A549 (cell line): ENCODE results near the gene PITPNM3. TPM values are rescaled to one million over a fixed set of nuclear protein-coding genes. Genes with fewer than 3 reads are reported as not detected.
A peak's percentile ranks its signal among the peaks of the same experiment; 100 is the strongest.

Source experiments
- ATAC-seq, 2 experiments: fragments of 200-7000 bp in 1 of 2; fragments of >200 bp in 1 of 2; cut with Nextera tagmentation in 1 of 2; cut with Tn5 transposase in 1 of 2; 3 replicates each; pipeline versions ENCODE4 v1.8.0 to v1.9.1; 2018 to 2020; ENCODE audit warnings: mild to moderate bottlenecking in 1 of 2, moderate library complexity in 1 of 2
- CTCF ChIA-PET: fragments of 300-600 bp; sonication (Branson Sonifier 250); formaldehyde crosslinking; extraction: SDS; loops from one replicate; lab custom pipeline; 2021; ENCODE audit warnings: antibody characterized with exemption, inconsistent platforms; lab: Yijun Ruan, JAX
- POLR2A ChIA-PET: fragments of 350-600 bp; formaldehyde crosslinking; extraction: SDS; loops from one replicate; lab custom pipeline; 2021; ENCODE audit warnings: antibody characterized with exemption, inconsistent platforms; lab: Yijun Ruan, JAX
- DNase-seq, 2 experiments: peaks; one replicate each; pipeline versions ENCODE4 v3.0.0 to v3.0.0-alpha.2; 2011 to 2016; ENCODE audit warnings: low read depth in 1 of 2, low spot score in 1 of 2
- FAIRE-seq: peaks from 2 replicates; lab custom pipeline; 2011; peaks lifted over from hg19 to GRCh38; lab: Jason Lieb, UNC
- H3K27ac ChIP-seq, 2 experiments: fragments of >200 bp; sonication (Bioruptor Twin); formaldehyde crosslinking; 3 replicates each; pipeline ENCODE4 v1.5.1; 2016 to 2017
- H3K4me1 ChIP-seq: fragments of >200 bp; sonication (Bioruptor Twin); formaldehyde crosslinking; 3 replicates; pipeline ENCODE4 v1.6.1; 2016
- H3K4me2 ChIP-seq: fragments of >200 bp; sonication (Bioruptor Twin); formaldehyde crosslinking; 3 replicates; pipeline ENCODE4 v1.6.1; 2016
- H3K4me3 ChIP-seq: fragments of >200 bp; sonication (Bioruptor Twin); formaldehyde crosslinking; 3 replicates; pipeline ENCODE4 v1.5.1; 2016
- H3K9me3 ChIP-seq: fragments of >200 bp; sonication (Bioruptor Twin); formaldehyde crosslinking; 3 replicates; pipeline ENCODE4 v1.6.1; 2016
- ATOH8 ChIP-seq: fragments of 250-450 bp; sonication (Bioruptor Pico); IDR thresholded peaks from 2 replicates; pipeline ENCODE4 v1.5.0; 2020; ENCODE audit warnings: low read depth, mild to moderate bottlenecking, moderate library complexity
- CBX8 ChIP-seq: fragments of 200-600 bp; sonication (generic); IDR thresholded peaks from 2 replicates; pipeline ENCODE4 v1.6.1; 2016
- CHD2 ChIP-seq: fragments of 150-350 bp; IDR thresholded peaks from 2 replicates; pipeline ENCODE4 v1.6.1; 2014; ENCODE audit warnings: low read length; ENCODE audit not compliant: partially characterized antibody
- HDAC2 ChIP-seq: fragments of 200-600 bp; sonication (generic); IDR thresholded peaks from 2 replicates; pipeline ENCODE4 v1.6.1; 2016
- HES2 ChIP-seq: fragments of >200 bp; sonication (Bioruptor Twin); formaldehyde crosslinking; IDR thresholded peaks from 2 replicates; pipeline ENCODE4 v1.6.1; 2016
- HOXB13 ChIP-seq: fragments of 250-450 bp; sonication (Bioruptor Pico); IDR thresholded peaks from 2 replicates; pipeline ENCODE4 v1.5.0; 2020; ENCODE audit warnings: low read depth, mild to moderate bottlenecking, moderate library complexity
- KDM1A ChIP-seq: fragments of 200-600 bp; sonication (generic); IDR thresholded peaks from 2 replicates; pipeline ENCODE4 v1.6.1; 2016; ENCODE audit warnings: low read depth, mild to moderate bottlenecking
- NPAS2 ChIP-seq: fragments of 250-450 bp; sonication (Bioruptor Pico); IDR thresholded peaks from 2 replicates; pipeline ENCODE4 v1.8.0; 2022; ENCODE audit warnings: mild to moderate bottlenecking, moderate library complexity, borderline replicate concordance
- PHF8 ChIP-seq: fragments of 200-600 bp; sonication (generic); IDR thresholded peaks from 2 replicates; pipeline ENCODE4 v1.6.1; 2016; ENCODE audit warnings: low read depth, mild to moderate bottlenecking, antibody characterized with exemption, moderate library complexity, borderline replicate concordance
- POLR2AphosphoS2 ChIP-seq: conservative IDR thresholded peaks from 2 replicates; pipeline ENCODE4 v1.6.1; 2012; ENCODE audit warnings: low read length, improper control_type of control experiment, inconsistent platforms
- RCOR1 ChIP-seq: fragments of 150-350 bp; IDR thresholded peaks from 2 replicates; pipeline ENCODE4 v1.6.1; 2014; ENCODE audit warnings: antibody characterized with exemption, low read length, low read depth
- SREBF2 ChIP-seq: fragments of 450-650 bp; IDR thresholded peaks from 2 replicates; pipeline ENCODE4 v1.6.1; 2014; ENCODE audit warnings: mild to moderate bottlenecking, moderate library complexity
- WGBS: methylation state at CpG from one replicate; pipeline ENCODE4 v1.1.6; 2017; ENCODE audit errors: missing lambda C conversion rate; 5-methylcytosine and 5-hydroxymethylcytosine counted together
- polyA plus RNA-seq, 4 experiments: library from polyadenylated mRNA; depleted of rRNA in 3 of 4; stranded (reverse); fragments of >200 nt; fragmentation: RNase III in 1 of 4; extraction: RNeasy Plus Mini Kit Qiagen cat#74134 plus additional on column Dnase treatment in 1 of 4; gene quantifications; 2 replicates in 3 of 4; 3 replicates in 1 of 4; pipeline ENCODE4 v1.2.3, GENCODE V29; 2011 to 2017
- small RNA-seq, 6 experiments: library from RNA; depleted of rRNA; stranded (forward); fragments of <200 nt; gene quantifications; one replicate each; pipeline ENCODE3, GENCODE V24; 2012
- TF ChIP-seq, protein P1 (sequence below): fragments of 450-650 bp; IDR thresholded peaks from 2 replicates; pipeline ENCODE4 v1.6.1; 2014; ENCODE audit warnings: antibody characterized with exemption
- TF ChIP-seq, protein P2 (sequence below): fragments of >200 bp; sonication (Bioruptor Twin); formaldehyde crosslinking; IDR thresholded peaks from 3 replicates; pipeline ENCODE4 v1.5.1; 2016
- TF ChIP-seq, protein P3 (sequence below): fragments of >200 bp; sonication (Bioruptor Twin); formaldehyde crosslinking; IDR thresholded peaks from 3 replicates; pipeline ENCODE4 v1.6.1; 2016

The PITPNM3 gene
- polyA plus RNA-seq, 2 of the 4 experiments (the other 2 are of a cell fraction) = 0.80 to 2.2 TPM

DNA sequence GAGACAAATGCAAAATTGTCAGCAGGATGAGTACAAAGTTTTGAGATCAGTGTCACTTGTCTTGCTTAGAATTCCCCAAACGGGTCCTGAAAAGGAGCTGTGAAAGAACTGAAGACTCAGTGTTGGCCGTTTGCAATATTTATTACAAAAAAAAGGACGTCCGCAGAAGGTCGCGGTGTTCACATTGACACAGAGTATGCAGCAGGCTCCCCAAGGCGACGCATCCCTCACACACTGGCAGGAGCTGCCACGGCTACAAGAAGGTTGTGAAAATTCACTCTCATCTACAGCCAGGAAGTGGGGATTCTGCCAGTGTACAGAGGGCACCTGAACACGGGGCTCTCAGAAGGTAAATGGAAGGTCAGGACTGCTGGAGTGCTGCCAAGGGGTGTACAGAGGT is 147.6 kb downstream of the PITPNM3 start:
- CTCF ChIA-PET = interaction anchor here (0.7 to 21.4 kb wide), 4 partner anchors 12 to 821 kb away, joined by 3 to 394 read pairs (median 6); no protein-coding TSS in a partner anchor
- no peaks in the 10 kb centered on the region for H3K4me1 ChIP-seq
- no peak overlapping the region for H3K4me2 ChIP-seq
- H3K4me3 ChIP-seq = no peak overlapping the region
- no peak overlapping the region for H3K27ac ChIP-seq
- DNase-seq (no peak), ATAC-seq (no peak), FAIRE-seq (peak; percentile 70)
- TF ChIP-seq POLR2AphosphoS2 = no peak
- no peak for TF ChIP-seq PHF8
- TF ChIP-seq SREBF2 = no peak
- TF ChIP-seq, protein P1, sequence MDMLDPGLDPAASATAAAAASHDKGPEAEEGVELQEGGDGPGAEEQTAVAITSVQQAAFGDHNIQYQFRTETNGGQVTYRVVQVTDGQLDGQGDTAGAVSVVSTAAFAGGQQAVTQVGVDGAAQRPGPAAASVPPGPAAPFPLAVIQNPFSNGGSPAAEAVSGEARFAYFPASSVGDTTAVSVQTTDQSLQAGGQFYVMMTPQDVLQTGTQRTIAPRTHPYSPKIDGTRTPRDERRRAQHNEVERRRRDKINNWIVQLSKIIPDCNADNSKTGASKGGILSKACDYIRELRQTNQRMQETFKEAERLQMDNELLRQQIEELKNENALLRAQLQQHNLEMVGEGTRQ = no peak
- H3K9me3 ChIP-seq = no peaks in the 10 kb centered on the region
- POLR2A ChIA-PET = no interaction called here
- 41% methylated on average over 10 of the region's 10 CpGs for WGBS

- TF ChIP-seq RCOR1 (no peak), NPAS2 (no peak), HDAC2 (no peak), CBX8 (no peak), POLR2AphosphoS2 (no peak), ATOH8 (CRISPR knock-in tag) (no peak), HOXB13 (CRISPR knock-in tag) (no peak), CHD2 (no peak), KDM1A (no peak), HES2 (no peak)
- TF ChIP-seq, protein P2, sequence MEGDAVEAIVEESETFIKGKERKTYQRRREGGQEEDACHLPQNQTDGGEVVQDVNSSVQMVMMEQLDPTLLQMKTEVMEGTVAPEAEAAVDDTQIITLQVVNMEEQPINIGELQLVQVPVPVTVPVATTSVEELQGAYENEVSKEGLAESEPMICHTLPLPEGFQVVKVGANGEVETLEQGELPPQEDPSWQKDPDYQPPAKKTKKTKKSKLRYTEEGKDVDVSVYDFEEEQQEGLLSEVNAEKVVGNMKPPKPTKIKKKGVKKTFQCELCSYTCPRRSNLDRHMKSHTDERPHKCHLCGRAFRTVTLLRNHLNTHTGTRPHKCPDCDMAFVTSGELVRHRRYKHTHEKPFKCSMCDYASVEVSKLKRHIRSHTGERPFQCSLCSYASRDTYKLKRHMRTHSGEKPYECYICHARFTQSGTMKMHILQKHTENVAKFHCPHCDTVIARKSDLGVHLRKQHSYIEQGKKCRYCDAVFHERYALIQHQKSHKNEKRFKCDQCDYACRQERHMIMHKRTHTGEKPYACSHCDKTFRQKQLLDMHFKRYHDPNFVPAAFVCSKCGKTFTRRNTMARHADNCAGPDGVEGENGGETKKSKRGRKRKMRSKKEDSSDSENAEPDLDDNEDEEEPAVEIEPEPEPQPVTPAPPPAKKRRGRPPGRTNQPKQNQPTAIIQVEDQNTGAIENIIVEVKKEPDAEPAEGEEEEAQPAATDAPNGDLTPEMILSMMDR = no peak
- no peak overlapping the region for H3K4me3 ChIP-seq
- POLR2A ChIA-PET = no interaction called here
- H3K27ac ChIP-seq = no peak overlapping the region
- no peak overlapping the region for H3K4me2 ChIP-seq
- ATAC-seq (no peak), FAIRE-seq (no peak), DNase-seq (no peak)
- WGBS = 13% methylated on average over 6 of the region's 6 CpGs
- no peaks in the 10 kb centered on the region for H3K4me1 ChIP-seq
- no peaks in the 10 kb centered on the region for H3K9me3 ChIP-seq
- CTCF ChIA-PET = interaction anchor here (0.7 to 2.6 kb wide), 3 partner anchors 9 to 820 kb away, joined by 3 to 8 read pairs (median 3); no protein-coding TSS in a partner anchor
Observed at GRCh38 chr17:6408276-6408675, 148.1 kb downstream of the PITPNM3 start.

DNA sequence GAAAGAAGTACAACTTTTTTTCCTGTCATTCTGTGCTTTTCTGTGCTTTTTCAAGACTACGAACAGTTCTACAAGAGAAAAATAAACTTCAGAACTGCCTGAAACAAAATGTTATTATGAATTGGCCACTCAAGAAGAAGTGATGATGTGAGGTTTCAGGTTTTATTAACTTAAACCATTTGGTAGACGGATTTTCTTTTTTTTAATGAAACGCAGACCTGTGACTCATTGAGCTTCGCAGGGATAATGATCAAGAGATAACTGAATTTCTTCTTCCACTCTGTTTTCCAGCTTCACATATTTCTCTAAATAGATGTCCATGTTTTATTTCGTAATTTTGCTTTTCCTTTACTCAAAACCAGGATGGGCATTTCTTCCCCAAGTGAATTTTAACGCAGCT is 154.1 kb downstream of the PITPNM3 start:
- no peak for FAIRE-seq
- whole genome bisulfite sequencing = 36% methylated on average over 6 of the region's 6 CpGs
- H3K4me2 ChIP-seq = no peak overlapping the region
- peaks cover 18% of the 10 kb centered on the region for H3K9me3 ChIP-seq
- H3K4me1 ChIP-seq = no peaks in the 10 kb centered on the region
- DNase-seq = no peak
- H3K4me3 ChIP-seq = no peak overlapping the region
- TF ChIP-seq, protein P3, sequence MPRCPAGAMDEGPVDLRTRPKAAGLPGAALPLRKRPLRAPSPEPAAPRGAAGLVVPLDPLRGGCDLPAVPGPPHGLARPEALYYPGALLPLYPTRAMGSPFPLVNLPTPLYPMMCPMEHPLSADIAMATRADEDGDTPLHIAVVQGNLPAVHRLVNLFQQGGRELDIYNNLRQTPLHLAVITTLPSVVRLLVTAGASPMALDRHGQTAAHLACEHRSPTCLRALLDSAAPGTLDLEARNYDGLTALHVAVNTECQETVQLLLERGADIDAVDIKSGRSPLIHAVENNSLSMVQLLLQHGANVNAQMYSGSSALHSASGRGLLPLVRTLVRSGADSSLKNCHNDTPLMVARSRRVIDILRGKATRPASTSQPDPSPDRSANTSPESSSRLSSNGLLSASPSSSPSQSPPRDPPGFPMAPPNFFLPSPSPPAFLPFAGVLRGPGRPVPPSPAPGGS = no peak
- no peak for ATAC-seq
- ChIA-PET POLR2A (interaction anchor here (0.6 kb wide), 1 partner anchor 34 kb away, joined by 4 read pairs; no protein-coding TSS in a partner anchor), CTCF (interaction anchor here (0.9 to 3.7 kb wide), 4 partner anchors 9 to 810 kb away, joined by 3 to 17 read pairs (median 8); no protein-coding TSS in a partner anchor)
- H3K27ac ChIP-seq = no peak overlapping the region

Small RNA genes within 50 kb of the gene (small RNA-seq; reads per million reads assigned to genes)
- gene RF00017 (0 reads per million in 6 experiments), gene RNA5SP435 (0 to 1,250 (median 1.7) reads per million in 6 experiments)

Other genes starting within 250 kb of the PITPNM3 start
- gene AIPL1, start 121.4 kb downstream of the PITPNM3 start, polyA plus RNA-seq (2011; rRNA removed) = not detected in 2 replicates
- gene AIPL1, start 121.4 kb downstream of the PITPNM3 start, polyA plus RNA-seq (2017; fragmentation: RNase III; extraction: RNeasy Plus Mini Kit Qiagen cat#74134 plus additional on column Dnase treatment) = not detected in 3 replicates
- gene PIMREG, start 112.1 kb downstream of the PITPNM3 start, polyA plus RNA-seq (2011; rRNA removed) = 25.4 and 26.3 TPM in 2 replicates
- 26.8 to 28.9 TPM (median 27.0 TPM) in 3 replicates for gene PIMREG, start 112.1 kb downstream of the PITPNM3 start, polyA plus RNA-seq (2017; fragmentation: RNase III; extraction: RNeasy Plus Mini Kit Qiagen cat#74134 plus additional on column Dnase treatment)
- gene KIAA0753, start 84.2 kb upstream of the PITPNM3 start, polyA plus RNA-seq (2011; rRNA removed) = 15.2 and 21.5 TPM in 2 replicates
- 13.6 to 16.1 TPM (median 14.1 TPM) in 3 replicates for gene KIAA0753, start 84.2 kb upstream of the PITPNM3 start, polyA plus RNA-seq (2017; fragmentation: RNase III; extraction: RNeasy Plus Mini Kit Qiagen cat#74134 plus additional on column Dnase treatment)
- 517 and 572 TPM in 2 replicates for gene TXNDC17, start 84.5 kb upstream of the PITPNM3 start, polyA plus RNA-seq (2011; rRNA removed)
- gene TXNDC17, start 84.5 kb upstream of the PITPNM3 start, polyA plus RNA-seq (2017; fragmentation: RNase III; extraction: RNeasy Plus Mini Kit Qiagen cat#74134 plus additional on column Dnase treatment) = 621 to 751 TPM (median 643 TPM) in 3 replicates
- 49.0 and 50.2 TPM in 2 replicates for gene MED31, start 95.0 kb upstream of the PITPNM3 start, polyA plus RNA-seq (2011; rRNA removed)
- 27.9 to 32.2 TPM (median 31.8 TPM) in 3 replicates for gene MED31, start 95.0 kb upstream of the PITPNM3 start, polyA plus RNA-seq (2017; fragmentation: RNase III; extraction: RNeasy Plus Mini Kit Qiagen cat#74134 plus additional on column Dnase treatment)
- gene C17orf100, start 95.2 kb upstream of the PITPNM3 start, polyA plus RNA-seq (2011; rRNA removed) = 4.1 and 4.2 TPM in 2 replicates
- gene C17orf100, start 95.2 kb upstream of the PITPNM3 start, polyA plus RNA-seq (2017; fragmentation: RNase III; extraction: RNeasy Plus Mini Kit Qiagen cat#74134 plus additional on column Dnase treatment) = 2.4 to 3.1 TPM (median 2.6 TPM) in 3 replicates
- 0.26 and 0.30 TPM in 2 replicates for gene SLC13A5, start 156.8 kb upstream of the PITPNM3 start, polyA plus RNA-seq (2011; rRNA removed)
- 0.03 to 0.26 TPM (median 0.15 TPM) in 3 replicates for gene SLC13A5, start 156.8 kb upstream of the PITPNM3 start, polyA plus RNA-seq (2017; fragmentation: RNase III; extraction: RNeasy Plus Mini Kit Qiagen cat#74134 plus additional on column Dnase treatment)
- gene XAF1, start 199.5 kb upstream of the PITPNM3 start, polyA plus RNA-seq (2011; rRNA removed) = not detected in 2 replicates
- not detected in 3 replicates for gene XAF1, start 199.5 kb upstream of the PITPNM3 start, polyA plus RNA-seq (2017; fragmentation: RNase III; extraction: RNeasy Plus Mini Kit Qiagen cat#74134 plus additional on column Dnase treatment)
- not detected in 2 replicates for gene FBXO39, start 219.7 kb upstream of the PITPNM3 start, polyA plus RNA-seq (2011; rRNA removed)
- not detected in 3 replicates for gene FBXO39, start 219.7 kb upstream of the PITPNM3 start, polyA plus RNA-seq (2017; fragmentation: RNase III; extraction: RNeasy Plus Mini Kit Qiagen cat#74134 plus additional on column Dnase treatment)